Endothelial cell (in vitro differentiated cells): ENCODE measurements around the gene GARRE1. TPM values are rescaled to one million over a fixed set of nuclear protein-coding genes. Genes with fewer than 3 reads are reported as not detected.
A peak's percentile ranks its signal among the peaks of the same experiment; 100 is the strongest.
"Not testable (repeated sequence)": the region's sequence is repeated elsewhere in the genome, so short reads cannot be mapped to it uniquely, and the experiment has no call there.

Experiments used
- DNase-seq: peaks from one replicate; pipeline ENCODE4 v3.0.0; 2021; ENCODE audit warnings: low spot score
- H3K27ac Mint-ChIP-seq: one replicate; pipeline ENCODE4 v1.8.0; 2021; ENCODE audit warnings: mixed read lengths, inconsistent platforms; ENCODE audit not compliant: unreplicated experiment
- H3K27me3 Mint-ChIP-seq: one replicate; pipeline ENCODE4 v1.8.0; 2021; ENCODE audit warnings: mild to moderate bottlenecking, moderate library complexity, mixed read lengths, inconsistent platforms; ENCODE audit not compliant: unreplicated experiment
- H3K36me3 Mint-ChIP-seq: one replicate; pipeline ENCODE4 v1.8.0; 2021; ENCODE audit warnings: mild to moderate bottlenecking, low read depth, mixed read lengths, inconsistent platforms; ENCODE audit not compliant: unreplicated experiment
- H3K4me1 Mint-ChIP-seq: one replicate; pipeline ENCODE4 v1.8.0; 2021; ENCODE audit warnings: mild to moderate bottlenecking, mixed read lengths, inconsistent platforms; ENCODE audit not compliant: unreplicated experiment
- H3K4me3 Mint-ChIP-seq: one replicate; pipeline ENCODE4 v1.8.0; 2021; ENCODE audit warnings: mild to moderate bottlenecking, mixed read lengths, inconsistent platforms; ENCODE audit not compliant: unreplicated experiment
- H3K9me3 Mint-ChIP-seq: one replicate; pipeline ENCODE4 v1.8.0; 2021; ENCODE audit warnings: mixed read lengths, inconsistent platforms; ENCODE audit not compliant: unreplicated experiment
- long read RNA-seq: library from polyadenylated mRNA; unstranded; transcript quantifications from one replicate; pipeline ENCODE4 v2.0.0, GENCODE V29; 2020; ENCODE audit not compliant: unreplicated experiment
- total RNA-seq: library from RNA; stranded (reverse); fragmentation: NEBNext Ultra II Directional; extraction: Animal tissue kit (Norgen Biotek cat#: 25700); gene quantifications from one replicate; pipeline ENCODE4 v1.2.1, GENCODE V29; 2021; ENCODE audit not compliant: unreplicated experiment
- TF ChIP-seq, protein P1 (sequence below): fragments of 200-600 bp; sonication (generic); IDR thresholded peaks from one replicate; pipeline ENCODE4 v1.5.0; 2021; ENCODE audit warnings: antibody characterized with exemption; ENCODE audit not compliant: unreplicated experiment

GARRE1 gene, protein sequence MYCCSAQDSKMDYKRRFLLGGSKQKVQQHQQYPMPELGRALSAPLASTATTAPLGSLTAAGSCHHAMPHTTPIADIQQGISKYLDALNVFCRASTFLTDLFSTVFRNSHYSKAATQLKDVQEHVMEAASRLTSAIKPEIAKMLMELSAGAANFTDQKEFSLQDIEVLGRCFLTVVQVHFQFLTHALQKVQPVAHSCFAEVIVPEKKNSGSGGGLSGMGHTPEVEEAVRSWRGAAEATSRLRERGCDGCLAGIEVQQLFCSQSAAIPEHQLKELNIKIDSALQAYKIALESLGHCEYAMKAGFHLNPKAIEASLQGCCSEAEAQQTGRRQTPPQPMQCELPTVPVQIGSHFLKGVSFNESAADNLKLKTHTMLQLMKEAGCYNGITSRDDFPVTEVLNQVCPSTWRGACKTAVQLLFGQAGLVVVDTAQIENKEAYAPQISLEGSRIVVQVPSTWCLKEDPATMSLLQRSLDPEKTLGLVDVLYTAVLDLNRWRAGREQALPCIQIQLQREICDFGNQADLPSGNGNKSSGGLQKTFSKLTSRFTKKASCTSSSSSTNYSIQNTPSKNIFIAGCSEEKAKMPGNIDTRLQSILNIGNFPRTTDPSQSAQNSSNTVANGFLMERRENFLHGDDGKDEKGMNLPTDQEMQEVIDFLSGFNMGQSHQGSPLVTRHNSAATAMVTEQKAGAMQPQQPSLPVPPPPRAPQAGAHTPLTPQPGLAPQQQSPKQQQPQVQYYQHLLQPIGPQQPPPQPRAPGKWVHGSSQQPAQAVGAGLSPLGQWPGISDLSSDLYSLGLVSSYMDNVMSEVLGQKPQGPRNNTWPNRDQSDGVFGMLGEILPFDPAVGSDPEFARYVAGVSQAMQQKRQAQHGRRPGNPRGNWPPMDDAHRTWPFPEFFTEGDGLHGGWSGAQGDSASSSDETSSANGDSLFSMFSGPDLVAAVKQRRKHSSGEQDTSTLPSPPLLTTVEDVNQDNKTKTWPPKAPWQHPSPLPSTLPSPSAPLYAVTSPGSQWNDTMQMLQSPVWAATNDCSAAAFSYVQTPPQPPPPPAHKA (N-terminal part only)
- total RNA-seq, result 49.0 TPM
- long read RNA-seq, partial matches to known transcripts, result 1 of 3 reads
- long read RNA-seq, other reads (novel, unspliced or antisense), result 2 of 3 reads

DNA sequence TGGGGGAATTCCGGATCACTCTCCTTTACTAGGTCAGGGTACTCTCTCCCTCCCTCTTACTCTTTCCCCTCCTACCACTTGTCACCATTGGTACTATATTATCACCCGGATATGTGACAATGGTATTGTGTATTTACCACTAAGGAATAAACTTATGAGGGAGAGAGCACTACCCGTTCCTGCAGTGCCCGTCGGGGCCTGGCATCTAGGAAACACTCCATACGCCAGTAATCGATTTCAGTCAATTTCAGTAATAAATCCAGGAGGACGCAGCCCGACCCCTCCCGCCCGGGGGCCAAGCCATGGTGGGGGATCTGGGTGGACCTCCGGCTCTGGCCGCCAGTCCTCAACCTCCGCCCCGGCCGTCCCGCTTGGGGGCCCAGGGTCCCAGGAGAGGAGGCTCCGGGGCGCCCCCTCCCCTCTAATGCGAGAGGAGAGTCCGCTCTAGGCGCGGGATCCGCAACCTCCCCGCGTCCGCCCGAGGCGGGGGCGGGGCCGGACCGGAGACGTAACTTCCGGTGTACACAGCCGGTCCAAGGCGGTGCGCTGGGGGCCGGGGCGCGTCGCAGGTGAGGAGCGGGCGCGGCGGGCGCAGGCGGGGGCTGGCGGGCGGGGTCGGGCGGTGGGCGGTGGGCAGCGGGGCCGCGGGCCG lies at the start of gene GARRE1:
GARRE1 (plus strand) TSS at position 509 of the 652 bp plus-strand sequence. CDS start 45,920 bp downstream, outside the sequence.
- Mint-ChIP-seq H3K4me1 (peaks cover 11% of the 10 kb centered on the region), H3K27ac (peak within 1 kb of the TSS; percentile 99), H3K27me3 (peaks cover 10% of the 10 kb centered on the region), H3K36me3 (peaks cover 16% of the 10 kb centered on the region), H3K4me3 (peak within 1 kb of the TSS; percentile 97), H3K9me3 (no peaks in the 10 kb centered on the region)
- peak; percentile 88 for DNase-seq
- TF ChIP-seq, protein P1, sequence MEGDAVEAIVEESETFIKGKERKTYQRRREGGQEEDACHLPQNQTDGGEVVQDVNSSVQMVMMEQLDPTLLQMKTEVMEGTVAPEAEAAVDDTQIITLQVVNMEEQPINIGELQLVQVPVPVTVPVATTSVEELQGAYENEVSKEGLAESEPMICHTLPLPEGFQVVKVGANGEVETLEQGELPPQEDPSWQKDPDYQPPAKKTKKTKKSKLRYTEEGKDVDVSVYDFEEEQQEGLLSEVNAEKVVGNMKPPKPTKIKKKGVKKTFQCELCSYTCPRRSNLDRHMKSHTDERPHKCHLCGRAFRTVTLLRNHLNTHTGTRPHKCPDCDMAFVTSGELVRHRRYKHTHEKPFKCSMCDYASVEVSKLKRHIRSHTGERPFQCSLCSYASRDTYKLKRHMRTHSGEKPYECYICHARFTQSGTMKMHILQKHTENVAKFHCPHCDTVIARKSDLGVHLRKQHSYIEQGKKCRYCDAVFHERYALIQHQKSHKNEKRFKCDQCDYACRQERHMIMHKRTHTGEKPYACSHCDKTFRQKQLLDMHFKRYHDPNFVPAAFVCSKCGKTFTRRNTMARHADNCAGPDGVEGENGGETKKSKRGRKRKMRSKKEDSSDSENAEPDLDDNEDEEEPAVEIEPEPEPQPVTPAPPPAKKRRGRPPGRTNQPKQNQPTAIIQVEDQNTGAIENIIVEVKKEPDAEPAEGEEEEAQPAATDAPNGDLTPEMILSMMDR, result no peak

DNA sequence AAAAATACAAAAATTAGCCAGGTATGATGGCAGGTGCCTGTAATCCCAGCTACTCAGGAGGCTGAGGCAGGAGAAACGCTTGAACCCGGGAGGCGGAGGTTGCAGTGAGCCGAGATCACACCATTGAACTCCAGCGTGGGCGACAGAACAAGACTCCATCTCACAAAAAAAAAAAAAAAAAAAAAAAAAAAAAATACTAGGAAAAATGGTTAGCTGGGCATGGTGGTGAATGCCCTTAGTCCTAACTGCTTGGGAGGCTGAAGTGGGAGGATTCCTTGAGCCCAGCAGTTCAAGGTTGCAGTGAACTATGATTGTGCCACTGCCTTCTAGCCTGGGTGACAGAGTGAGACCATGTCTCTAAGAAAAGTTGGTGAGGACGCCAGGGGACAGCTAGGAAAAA lies 49.0 kb upstream of the GARRE1 start:
- not testable (repeated sequence) for H3K4me3 Mint-ChIP-seq, H3K36me3 Mint-ChIP-seq, H3K9me3 Mint-ChIP-seq, DNase-seq, H3K4me1 Mint-ChIP-seq, H3K27me3 Mint-ChIP-seq
- H3K27ac Mint-ChIP-seq, result peak overlapping the region; percentile 61

DNA sequence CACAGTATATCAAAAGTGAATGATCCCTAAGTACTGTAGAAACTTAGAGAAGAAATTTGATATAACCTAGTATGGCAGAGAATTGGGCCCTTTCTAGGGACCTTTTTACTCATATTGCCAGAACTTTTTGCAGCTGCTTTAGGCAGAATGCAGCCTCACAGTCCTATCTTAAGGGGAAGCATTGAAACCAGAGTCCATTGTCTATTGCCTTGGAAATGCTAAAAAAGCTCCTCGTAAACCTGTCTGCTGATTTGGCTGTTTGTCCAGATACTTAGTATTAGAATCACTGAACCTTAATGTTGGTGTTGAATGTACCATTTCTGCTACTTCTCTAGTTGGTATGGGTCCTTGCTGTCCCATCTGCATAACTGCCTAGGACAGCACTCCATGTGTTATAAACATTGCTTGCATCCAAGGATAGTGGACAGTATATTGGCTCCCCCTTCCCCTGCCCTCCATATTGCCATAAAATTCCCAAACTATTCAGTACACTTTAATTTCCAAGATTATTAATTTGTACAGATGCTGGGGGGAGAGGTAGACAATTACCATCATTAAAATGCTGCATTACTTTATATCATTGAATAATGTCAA lies 46.0 kb upstream of the GARRE1 start:
- Mint-ChIP-seq H3K27ac (no peak overlapping the region), H3K9me3 (no peaks in the 10 kb centered on the region), H3K36me3 (peaks cover 8% of the 10 kb centered on the region), H3K27me3 (no peaks in the 10 kb centered on the region), H3K4me3 (no peak overlapping the region), H3K4me1 (no peaks in the 10 kb centered on the region)
- TF ChIP-seq, protein P1, result no peak
- no peak for DNase-seq

DNA sequence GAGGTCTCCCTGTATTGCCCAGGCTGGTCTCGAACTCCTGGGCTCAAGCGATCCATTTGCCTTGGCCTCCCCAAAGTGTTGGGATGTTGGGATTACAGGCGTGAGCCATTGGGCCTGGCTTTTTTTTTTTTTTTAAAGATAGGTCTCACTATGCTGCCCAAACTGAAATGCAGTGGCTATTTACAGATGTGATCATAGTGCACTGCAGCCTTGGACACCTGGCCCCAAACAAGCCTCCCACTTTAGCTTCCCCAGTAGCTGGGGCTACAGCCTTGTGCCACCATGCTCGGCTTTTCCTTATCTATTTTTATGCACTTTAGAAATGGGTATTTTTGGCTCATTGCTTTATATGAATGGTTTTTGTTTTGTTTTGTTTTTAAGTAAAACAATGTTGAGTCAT lies 44.6 kb upstream of the GARRE1 start:
- TF ChIP-seq, protein P1, result no peak
- H3K27ac Mint-ChIP-seq, result no peak overlapping the region
- H3K9me3 Mint-ChIP-seq, result no peaks in the 10 kb centered on the region
- H3K4me3 Mint-ChIP-seq, result no peak overlapping the region
- no peaks in the 10 kb centered on the region for H3K4me1 Mint-ChIP-seq
- peaks cover 8% of the 10 kb centered on the region for H3K36me3 Mint-ChIP-seq
- H3K27me3 Mint-ChIP-seq, result no peaks in the 10 kb centered on the region
- DNase-seq, result no peak
